ENCODE data around the gene ECI2.

DNA sequence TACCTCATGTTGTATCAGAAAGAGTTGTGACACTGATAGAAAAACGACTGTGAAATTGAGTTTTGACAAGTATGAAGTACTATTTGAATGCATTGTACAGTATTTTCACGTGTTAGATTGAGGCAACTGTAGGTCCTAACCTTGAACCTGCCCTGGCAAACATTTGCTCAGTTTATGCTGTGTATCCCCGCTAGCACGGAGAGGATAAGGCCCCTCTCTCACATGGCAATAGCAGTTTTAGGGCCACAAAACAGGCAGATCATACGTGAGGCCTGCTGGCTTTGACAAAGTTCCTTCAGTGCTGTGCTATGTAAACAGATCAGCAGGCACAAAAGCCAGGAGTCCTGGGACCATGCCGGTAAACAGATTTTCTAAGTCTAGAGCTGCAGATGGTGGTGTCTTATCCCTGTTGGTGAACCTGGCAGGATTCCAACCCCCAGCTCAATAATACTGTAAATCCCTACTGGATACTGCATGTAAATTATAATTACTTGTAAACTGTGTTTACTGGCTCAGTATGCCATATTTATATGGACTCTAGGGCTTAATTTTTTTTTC lies 32.6 kb downstream of the ECI2 start:
- TF ChIP-seq, protein P1, sequence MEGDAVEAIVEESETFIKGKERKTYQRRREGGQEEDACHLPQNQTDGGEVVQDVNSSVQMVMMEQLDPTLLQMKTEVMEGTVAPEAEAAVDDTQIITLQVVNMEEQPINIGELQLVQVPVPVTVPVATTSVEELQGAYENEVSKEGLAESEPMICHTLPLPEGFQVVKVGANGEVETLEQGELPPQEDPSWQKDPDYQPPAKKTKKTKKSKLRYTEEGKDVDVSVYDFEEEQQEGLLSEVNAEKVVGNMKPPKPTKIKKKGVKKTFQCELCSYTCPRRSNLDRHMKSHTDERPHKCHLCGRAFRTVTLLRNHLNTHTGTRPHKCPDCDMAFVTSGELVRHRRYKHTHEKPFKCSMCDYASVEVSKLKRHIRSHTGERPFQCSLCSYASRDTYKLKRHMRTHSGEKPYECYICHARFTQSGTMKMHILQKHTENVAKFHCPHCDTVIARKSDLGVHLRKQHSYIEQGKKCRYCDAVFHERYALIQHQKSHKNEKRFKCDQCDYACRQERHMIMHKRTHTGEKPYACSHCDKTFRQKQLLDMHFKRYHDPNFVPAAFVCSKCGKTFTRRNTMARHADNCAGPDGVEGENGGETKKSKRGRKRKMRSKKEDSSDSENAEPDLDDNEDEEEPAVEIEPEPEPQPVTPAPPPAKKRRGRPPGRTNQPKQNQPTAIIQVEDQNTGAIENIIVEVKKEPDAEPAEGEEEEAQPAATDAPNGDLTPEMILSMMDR (IDR thresholded peaks at IDR 0.05; ENCODE audit: borderline replicate concordance, extremely low read depth, low read length, poor library complexity, severe bottlenecking), result no peak
- no peak for TF ChIP-seq EZH2 (IDR thresholded peaks at IDR 0.05; ENCODE audit: borderline replicate concordance, low read depth, low read length, severe bottlenecking)

All from DND-41 (cell line).